ENCODE data around the gene PRPF8. TPM values are rescaled to one million over a fixed set of nuclear protein-coding genes. Genes with fewer than 3 reads are reported as not detected.
"Not testable (repeated sequence)": the region's sequence is repeated elsewhere in the genome, so short reads cannot be mapped to it uniquely, and the experiment has no call there.

Gene PRPF8
- polyA plus RNA-seq, 4 donors = 61.1 to 162 (median 75.0) TPM

GRCh38 chr17:1708791-1709346 lies 24.2 kb upstream of the PRPF8 start:
- not testable (repeated sequence) for H3K4me3 ChIP-seq (ENCODE audit: low read depth in 1 of 3, low read length in 3 of 3); H3K27ac ChIP-seq (ENCODE audit: low read depth in 1 of 3, low read length in 2 of 3); DNase-seq; H3K27me3 ChIP-seq (ENCODE audit: control insufficient read depth in 3 of 3, insufficient read depth in 3 of 3, low read length in 3 of 3); FAIRE-seq; H3K9me3 ChIP-seq (ENCODE audit: control insufficient read depth in 2 of 2, insufficient read depth in 1 of 2, low read depth in 1 of 2, low read length in 1 of 2)
- peaks cover 0 to 29% (median 3%) of the 10 kb centered on the region in 3 donors for H3K4me1 ChIP-seq (ENCODE audit: control insufficient read depth in 3 of 3, insufficient read depth in 2 of 3, low read depth in 1 of 3, low read length in 2 of 3)
- peaks cover 0 to 31% (median 9%) of the 10 kb centered on the region in 3 donors for H3K36me3 ChIP-seq (ENCODE audit: control insufficient read depth in 3 of 3, insufficient read depth in 2 of 3, low read depth in 1 of 3, low read length in 3 of 3)
- WGBS, 3 donors = 88 to 89% (median 89%) methylated on average over 10 of the region's 10 CpGs

GRCh38 chr17:1707107-1707506 lies 22.4 kb upstream of the PRPF8 start:
- Histone ChIP-seq H3K9me3 (ENCODE audit: control insufficient read depth in 2 of 2, insufficient read depth in 1 of 2, low read depth in 1 of 2, low read length in 1 of 2) (no peaks in the 10 kb centered on the region), H3K36me3 (ENCODE audit: control insufficient read depth in 3 of 3, insufficient read depth in 2 of 3, low read depth in 1 of 3, low read length in 3 of 3) (peaks cover 0 to 14% (median 4%) of the 10 kb centered on the region in 3 donors), H3K4me3 (ENCODE audit: low read depth in 1 of 3, low read length in 3 of 3) (no peak overlapping the region), H3K4me1 (ENCODE audit: control insufficient read depth in 3 of 3, insufficient read depth in 2 of 3, low read depth in 1 of 3, low read length in 2 of 3) (peaks cover 0 to 18% (median 3%) of the 10 kb centered on the region in 3 donors), H3K27me3 (ENCODE audit: control insufficient read depth in 3 of 3, insufficient read depth in 3 of 3, low read length in 3 of 3) (peaks cover 0 to 2% (median 0%) of the 10 kb centered on the region in 3 donors), H3K27ac (ENCODE audit: low read depth in 1 of 3, low read length in 2 of 3) (no peak overlapping the region)
- DNase-seq (no peak), FAIRE-seq (no peak)
- WGBS, 3 donors = 87 to 92% (median 90%) methylated on average over 5 of the region's 5 CpGs

GRCh38 chr17:1705004-1705403 lies 20.3 kb upstream of the PRPF8 start:
- H3K9me3 ChIP-seq (ENCODE audit: control insufficient read depth in 2 of 2, insufficient read depth in 1 of 2, low read depth in 1 of 2, low read length in 1 of 2) = no peaks in the 10 kb centered on the region
- peaks cover 0 to 2% (median 0%) of the 10 kb centered on the region in 3 donors for H3K27me3 ChIP-seq (ENCODE audit: control insufficient read depth in 3 of 3, insufficient read depth in 3 of 3, low read length in 3 of 3)
- peaks cover 0 to 10% (median 0%) of the 10 kb centered on the region in 3 donors for H3K4me1 ChIP-seq (ENCODE audit: control insufficient read depth in 3 of 3, insufficient read depth in 2 of 3, low read depth in 1 of 3, low read length in 2 of 3)
- DNase-seq (no peak), FAIRE-seq (no peak)
- 77 to 91% (median 84%) methylated on average over 7 of the region's 7 CpGs for WGBS, 3 donors
- no peak overlapping the region for H3K27ac ChIP-seq (ENCODE audit: low read depth in 1 of 3, low read length in 2 of 3)
- H3K4me3 ChIP-seq (ENCODE audit: low read depth in 1 of 3, low read length in 3 of 3) = no peak overlapping the region
- H3K36me3 ChIP-seq (ENCODE audit: control insufficient read depth in 3 of 3, insufficient read depth in 2 of 3, low read depth in 1 of 3, low read length in 3 of 3) = peaks cover 0 to 8% (median 4%) of the 10 kb centered on the region in 3 donors

GRCh38 chr17:1703063-1703462 lies 18.4 kb upstream of the PRPF8 start:
- H3K9me3 ChIP-seq (ENCODE audit: control insufficient read depth in 2 of 2, insufficient read depth in 1 of 2, low read depth in 1 of 2, low read length in 1 of 2) = no peaks in the 10 kb centered on the region
- peaks cover 0 to 6% (median 3%) of the 10 kb centered on the region in 3 donors for H3K36me3 ChIP-seq (ENCODE audit: control insufficient read depth in 3 of 3, insufficient read depth in 2 of 3, low read depth in 1 of 3, low read length in 3 of 3)
- H3K27me3 ChIP-seq (ENCODE audit: control insufficient read depth in 3 of 3, insufficient read depth in 3 of 3, low read length in 3 of 3) = no peaks in the 10 kb centered on the region
- no peak for FAIRE-seq
- no peak overlapping the region for H3K4me3 ChIP-seq (ENCODE audit: low read depth in 1 of 3, low read length in 3 of 3)
- no peak overlapping the region for H3K27ac ChIP-seq (ENCODE audit: low read depth in 1 of 3, low read length in 2 of 3)
- no peak for DNase-seq
- 51 to 70% (median 65%) methylated on average over 4 of the region's 4 CpGs for WGBS, 3 donors
- peaks cover 0 to 2% (median 0%) of the 10 kb centered on the region in 3 donors for H3K4me1 ChIP-seq (ENCODE audit: control insufficient read depth in 3 of 3, insufficient read depth in 2 of 3, low read depth in 1 of 3, low read length in 2 of 3)

- not testable (repeated sequence) for H3K36me3 ChIP-seq (ENCODE audit: control insufficient read depth in 3 of 3, insufficient read depth in 2 of 3, low read depth in 1 of 3, low read length in 3 of 3); H3K27ac ChIP-seq (ENCODE audit: low read depth in 1 of 3, low read length in 2 of 3); DNase-seq; H3K9me3 ChIP-seq (ENCODE audit: control insufficient read depth in 2 of 2, insufficient read depth in 1 of 2, low read depth in 1 of 2, low read length in 1 of 2); FAIRE-seq; H3K4me3 ChIP-seq (ENCODE audit: low read depth in 1 of 3, low read length in 3 of 3); H3K27me3 ChIP-seq (ENCODE audit: control insufficient read depth in 3 of 3, insufficient read depth in 3 of 3, low read length in 3 of 3); H3K4me1 ChIP-seq (ENCODE audit: control insufficient read depth in 3 of 3, insufficient read depth in 2 of 3, low read depth in 1 of 3, low read length in 2 of 3)
- WGBS, 3 donors = 78 to 87% (median 84%) methylated on average over 5 of the region's 5 CpGs
These were observed 15.2 kb upstream of the PRPF8 start for GRCh38 chr17:1699891-1700290.

GRCh38 chr17:1697681-1698080 lies 13.0 kb upstream of the PRPF8 start:
- H3K4me1 ChIP-seq (ENCODE audit: control insufficient read depth in 3 of 3, insufficient read depth in 2 of 3, low read depth in 1 of 3, low read length in 2 of 3) = no peaks in the 10 kb centered on the region
- H3K27me3 ChIP-seq (ENCODE audit: control insufficient read depth in 3 of 3, insufficient read depth in 3 of 3, low read length in 3 of 3) = no peaks in the 10 kb centered on the region
- no peak overlapping the region for H3K27ac ChIP-seq (ENCODE audit: low read depth in 1 of 3, low read length in 2 of 3)
- WGBS, 3 donors = 48 to 61% (median 61%) methylated on average over 5 of the region's 5 CpGs
- DNase-seq (no peak), FAIRE-seq (no peak)
- H3K4me3 ChIP-seq (ENCODE audit: low read depth in 1 of 3, low read length in 3 of 3) = no peak overlapping the region
- H3K9me3 ChIP-seq (ENCODE audit: control insufficient read depth in 2 of 2, insufficient read depth in 1 of 2, low read depth in 1 of 2, low read length in 1 of 2) = no peaks in the 10 kb centered on the region
- no peaks in the 10 kb centered on the region for H3K36me3 ChIP-seq (ENCODE audit: control insufficient read depth in 3 of 3, insufficient read depth in 2 of 3, low read depth in 1 of 3, low read length in 3 of 3)

GRCh38 chr17:1695365-1695764 lies 10.7 kb upstream of the PRPF8 start:
- FAIRE-seq (no peak), DNase-seq (no peak)
- Histone ChIP-seq H3K9me3 (ENCODE audit: control insufficient read depth in 2 of 2, insufficient read depth in 1 of 2, low read depth in 1 of 2, low read length in 1 of 2) (peaks cover 0 to 3% of the 10 kb centered on the region in 2 donors), H3K4me3 (ENCODE audit: low read depth in 1 of 3, low read length in 3 of 3) (no peak overlapping the region), H3K27ac (ENCODE audit: low read depth in 1 of 3, low read length in 2 of 3) (no peak overlapping the region), H3K36me3 (ENCODE audit: control insufficient read depth in 3 of 3, insufficient read depth in 2 of 3, low read depth in 1 of 3, low read length in 3 of 3) (no peaks in the 10 kb centered on the region), H3K27me3 (ENCODE audit: control insufficient read depth in 3 of 3, insufficient read depth in 3 of 3, low read length in 3 of 3) (no peaks in the 10 kb centered on the region), H3K4me1 (ENCODE audit: control insufficient read depth in 3 of 3, insufficient read depth in 2 of 3, low read depth in 1 of 3, low read length in 2 of 3) (no peaks in the 10 kb centered on the region)
- 81 to 84% (median 83%) methylated on average over 8 of the region's 8 CpGs for WGBS, 3 donors

GRCh38 chr17:1693339-1693738 lies 8.7 kb upstream of the PRPF8 start:
- DNase-seq (no peak), FAIRE-seq (no peak)
- Histone ChIP-seq H3K4me3 (ENCODE audit: low read depth in 1 of 3, low read length in 3 of 3) (no peak overlapping the region), H3K36me3 (ENCODE audit: control insufficient read depth in 3 of 3, insufficient read depth in 2 of 3, low read depth in 1 of 3, low read length in 3 of 3) (no peaks in the 10 kb centered on the region), H3K27ac (ENCODE audit: low read depth in 1 of 3, low read length in 2 of 3) (no peak overlapping the region), H3K27me3 (ENCODE audit: control insufficient read depth in 3 of 3, insufficient read depth in 3 of 3, low read length in 3 of 3) (no peaks in the 10 kb centered on the region), H3K4me1 (ENCODE audit: control insufficient read depth in 3 of 3, insufficient read depth in 2 of 3, low read depth in 1 of 3, low read length in 2 of 3) (no peaks in the 10 kb centered on the region), H3K9me3 (ENCODE audit: control insufficient read depth in 2 of 2, insufficient read depth in 1 of 2, low read depth in 1 of 2, low read length in 1 of 2) (peaks cover 0 to 3% of the 10 kb centered on the region in 2 donors)
- 88 to 94% (median 91%) methylated on average over 7 of the region's 7 CpGs for whole genome bisulfite sequencing, 3 donors

All from small intestine (tissue), 7 donors.